GM19372 (cell line): ENCODE results near the gene RIMBP2.

Experiments
- ATAC-seq: cut with Tn5 transposase; IDR thresholded peaks from one replicate; pipeline ENCODE4 v1.9.1; 2021; ENCODE audit warnings: mild to moderate bottlenecking, low read depth, moderate library complexity; ENCODE audit not compliant: unreplicated experiment

The RIMBP2 gene

DNA sequence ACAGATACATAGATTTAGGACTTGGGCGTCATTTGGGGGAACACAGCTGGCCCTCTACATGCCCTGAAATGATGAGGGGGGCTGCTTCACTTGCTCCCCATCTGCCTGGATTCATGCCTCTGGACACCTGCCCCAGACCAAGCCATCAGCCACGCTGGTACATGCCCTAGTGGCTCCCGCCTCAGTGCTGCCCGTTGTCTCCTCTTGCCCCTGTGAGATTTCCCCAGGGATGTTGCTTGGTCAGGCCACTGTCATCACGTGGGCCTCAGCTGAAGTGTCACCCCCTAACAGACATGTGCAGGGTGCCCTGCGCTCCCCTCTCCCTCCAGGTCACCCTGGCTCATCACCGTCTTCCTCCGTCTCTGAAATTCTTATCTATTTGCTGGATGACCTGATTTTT is 220.9 kb downstream of the RIMBP2 start:
- no peak for ATAC-seq

DNA sequence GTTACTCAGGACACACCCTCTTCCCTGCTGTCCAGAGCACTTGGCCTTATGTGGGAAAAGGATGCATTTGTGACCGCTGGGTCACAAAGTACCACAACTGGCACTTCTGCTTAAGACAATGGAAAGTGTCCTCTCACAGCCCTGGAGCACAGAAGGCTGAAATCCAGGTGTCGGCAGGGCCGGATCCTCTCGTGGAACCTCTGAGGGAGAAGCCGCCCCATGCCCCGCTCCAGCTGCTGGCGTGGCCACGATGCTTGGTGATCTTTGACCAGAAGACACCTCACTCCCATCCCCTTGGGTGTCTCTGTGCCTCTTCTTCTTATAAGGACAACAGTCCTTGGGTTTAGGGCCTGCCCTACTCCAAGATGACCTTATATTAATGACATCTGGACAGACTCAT is 221.4 kb downstream of the RIMBP2 start:
- ATAC-seq = no peak

- no peak for ATAC-seq
These were observed 222.1 kb downstream of the RIMBP2 start for GRCh38 chr12:130493951-130494350.

- no peak for ATAC-seq
These were observed 224.4 kb downstream of the RIMBP2 start for GRCh38 chr12:130491421-130492357.

- no peak for ATAC-seq
These were observed 225.4 kb downstream of the RIMBP2 start for GRCh38 chr12:130490674-130491073.

GRCh38 chr12:130489293-130489692 is 226.8 kb downstream of the RIMBP2 start:
- no peak for ATAC-seq

DNA sequence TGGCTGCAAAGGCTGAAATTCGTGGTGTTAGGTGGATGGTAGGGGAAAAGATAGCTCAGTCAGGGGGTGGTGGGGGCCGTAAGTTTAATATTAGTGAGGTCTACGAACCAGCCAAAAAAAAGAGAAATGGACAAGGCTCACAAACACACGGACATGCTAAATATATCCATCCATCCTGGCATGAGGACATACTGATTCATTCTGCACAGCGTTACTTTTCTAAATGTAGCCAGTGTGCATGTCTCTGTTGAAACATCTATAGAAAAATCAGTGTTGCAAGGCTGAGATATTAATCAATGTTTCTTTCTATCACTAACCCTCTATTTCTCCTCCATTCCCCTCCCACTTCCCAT is 227.8 kb downstream of the RIMBP2 start:
- ATAC-seq = no peak

- no peak for ATAC-seq
These were observed 228.3 kb downstream of the RIMBP2 start for GRCh38 chr12:130487636-130488357.

- ATAC-seq = no peak
These were observed 229.1 kb downstream of the RIMBP2 start for GRCh38 chr12:130486891-130487416.

DNA sequence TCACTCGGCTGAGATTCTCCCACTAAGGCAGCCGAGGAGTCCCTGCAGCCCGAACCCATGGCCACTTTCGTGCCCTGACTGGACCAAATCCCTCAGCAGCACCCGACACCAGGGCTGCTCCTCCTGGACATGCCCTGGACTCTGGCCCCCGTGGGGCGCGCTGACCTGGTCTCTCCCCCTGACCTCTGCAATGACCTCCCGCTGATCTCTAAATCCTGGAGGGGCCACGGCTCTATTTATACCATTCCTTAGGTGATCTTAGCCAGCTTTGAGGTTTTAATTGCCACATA is 230.0 kb downstream of the RIMBP2 start:
- ATAC-seq = no peak

DNA sequence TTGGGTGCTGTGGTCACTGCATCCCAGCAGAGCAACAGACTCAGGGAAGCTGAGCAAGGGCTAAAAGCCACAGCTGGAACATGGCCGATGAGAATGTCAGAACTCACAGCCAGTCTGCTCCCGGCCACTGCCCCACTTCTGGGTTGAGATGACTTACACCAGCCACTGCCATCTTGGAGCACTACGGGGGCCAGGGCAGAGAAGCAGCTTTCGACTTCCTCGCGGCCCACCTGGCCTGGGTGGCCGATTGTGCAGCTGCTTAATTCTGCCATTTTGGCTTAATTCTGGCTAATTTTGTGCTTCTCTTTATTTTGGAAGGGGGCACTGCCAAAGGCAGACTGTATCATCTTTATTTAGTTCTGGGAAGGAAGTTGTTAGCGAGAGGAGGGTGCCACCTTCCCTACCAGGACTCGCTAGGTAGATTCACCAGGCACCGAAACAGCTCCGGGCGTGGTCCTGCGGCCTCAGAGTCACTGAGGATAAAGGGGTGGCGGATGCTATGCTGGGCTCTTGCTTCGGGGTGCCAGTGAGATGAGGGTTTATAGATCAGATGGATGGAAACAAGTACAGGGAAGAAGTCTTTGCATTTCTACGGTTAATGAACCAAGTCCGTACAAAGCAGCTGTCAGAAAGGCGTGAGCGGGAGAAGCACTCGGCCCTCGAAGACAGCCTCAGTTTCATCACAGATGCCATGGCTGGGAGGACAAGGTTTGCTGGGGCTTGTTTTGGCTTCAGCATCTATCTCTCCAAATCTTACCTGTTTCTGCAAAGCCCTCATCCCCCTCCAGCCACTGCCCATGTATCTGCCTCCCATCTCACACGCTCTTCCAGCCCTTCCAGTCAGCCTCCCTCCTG is 230.6 kb downstream of the RIMBP2 start:
- ATAC-seq = no peak

DNA sequence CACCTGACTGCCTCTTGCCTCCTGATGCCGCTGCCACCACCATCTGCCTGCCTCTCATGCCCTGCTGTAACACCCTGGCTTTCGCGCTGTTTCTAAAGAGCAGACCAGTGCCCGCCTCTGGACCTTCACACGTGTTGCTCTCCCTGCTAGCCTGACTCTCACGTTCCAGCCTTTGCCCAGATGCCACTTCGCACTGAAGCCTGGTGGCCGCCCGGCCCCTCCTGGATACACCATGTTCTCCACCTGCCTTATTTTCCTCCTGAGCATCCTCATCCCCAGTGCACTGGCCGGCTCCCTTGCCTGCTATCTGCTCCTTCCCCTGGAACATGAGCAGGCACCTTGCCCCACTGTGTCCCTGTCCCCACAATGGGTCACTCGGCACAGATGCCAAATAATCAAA is 231.9 kb downstream of the RIMBP2 start:
- ATAC-seq = no peak

- no peak for ATAC-seq
These were observed 232.4 kb downstream of the RIMBP2 start for GRCh38 chr12:130483616-130484180.

DNA sequence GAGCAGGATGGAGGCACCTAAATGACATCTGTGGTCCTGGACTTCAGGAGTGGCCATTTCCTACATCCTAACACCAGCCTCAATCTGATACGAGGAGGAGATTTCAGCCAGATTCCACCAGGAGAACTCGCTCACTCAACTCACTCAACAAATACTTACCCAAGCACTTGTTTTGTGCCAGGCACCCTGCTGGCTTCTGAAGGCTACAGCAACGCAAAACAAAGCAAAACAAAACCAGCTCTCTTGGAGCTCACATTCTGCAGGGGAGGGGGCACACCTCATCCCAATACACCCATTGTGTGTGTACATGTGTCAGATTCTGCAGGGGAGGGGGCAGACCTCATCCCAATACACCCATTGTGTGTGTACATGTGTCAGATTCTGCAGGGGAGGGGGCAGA is 233.7 kb downstream of the RIMBP2 start:
- ATAC-seq = no peak

- ATAC-seq = no peak
These were observed 234.7 kb downstream of the RIMBP2 start for GRCh38 chr12:130481392-130481879.

DNA sequence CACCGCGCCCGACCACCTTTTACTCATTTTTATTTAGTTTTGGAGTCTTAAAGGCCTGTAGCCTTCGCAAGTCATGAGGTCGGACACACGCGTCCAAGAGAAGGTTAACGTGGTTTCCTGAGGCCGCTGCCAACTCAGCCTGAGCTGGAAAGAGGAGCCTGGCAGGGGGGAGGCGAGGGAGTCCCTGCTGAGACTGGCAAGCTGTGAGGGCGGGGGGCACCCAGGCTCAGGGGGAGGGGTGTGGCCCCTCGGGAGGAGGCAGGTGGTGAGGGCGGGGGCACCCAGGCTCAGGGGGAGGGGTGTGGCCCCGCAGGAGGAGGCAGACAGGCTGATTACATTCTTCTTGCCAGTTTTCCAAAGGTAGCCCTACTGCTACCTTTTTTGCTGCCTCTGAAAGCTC is 235.2 kb downstream of the RIMBP2 start:
- ATAC-seq = no peak

DNA sequence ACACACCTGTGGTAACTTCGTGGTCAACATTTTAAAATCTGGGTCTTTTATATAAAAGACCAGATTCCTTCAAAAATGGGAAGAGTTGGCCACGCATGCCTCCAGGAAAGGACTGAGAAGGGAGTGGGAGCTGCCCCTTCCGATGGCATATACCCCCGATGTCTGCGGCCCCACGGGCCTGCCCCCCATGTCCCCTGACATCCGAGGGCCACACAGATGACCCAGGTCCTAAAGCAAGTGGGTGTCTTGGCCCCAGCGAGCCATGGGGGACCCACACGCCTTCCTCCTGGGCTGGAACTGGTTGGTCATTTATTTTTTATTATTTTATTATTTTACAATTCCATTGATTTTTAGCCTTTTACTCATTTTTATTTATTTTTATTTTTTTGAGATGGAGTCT is 235.9 kb downstream of the RIMBP2 start:
- ATAC-seq = no peak

DNA sequence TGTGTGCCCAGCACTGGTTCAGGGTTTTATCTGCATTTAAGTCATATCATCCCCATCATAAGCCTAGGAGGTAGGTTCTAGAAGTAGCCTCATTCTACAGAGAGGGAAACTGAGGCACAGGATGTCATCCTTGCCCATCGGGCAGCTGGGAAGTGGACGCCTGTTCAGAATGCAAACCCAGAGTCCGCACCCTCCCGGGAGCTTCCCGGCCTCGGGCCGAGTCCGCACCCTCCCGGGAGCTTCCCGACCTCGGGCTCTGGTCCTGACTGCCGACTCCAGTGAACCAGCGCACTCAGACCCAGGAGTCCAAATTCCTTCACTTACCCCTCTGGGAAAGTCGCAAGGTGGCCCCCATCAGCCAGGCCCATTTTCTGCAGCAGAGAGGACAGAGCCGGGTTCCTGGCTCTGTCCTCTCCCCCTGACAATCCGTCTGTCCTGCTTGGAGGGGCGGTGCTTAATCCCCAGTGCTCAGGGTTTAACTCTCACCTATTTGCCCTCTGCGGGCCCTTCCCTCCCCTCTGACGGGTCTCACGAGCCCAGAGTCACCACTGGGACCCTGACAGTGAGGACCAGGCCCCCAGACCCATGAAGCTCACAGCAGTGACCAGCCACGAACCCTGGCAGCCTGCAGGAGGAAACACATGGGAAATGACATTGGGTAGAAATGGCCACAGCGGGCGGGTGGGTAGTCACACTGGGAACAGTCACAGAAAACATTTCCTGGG is 236.5 kb downstream of the RIMBP2 start:
- ATAC-seq = no peak

DNA sequence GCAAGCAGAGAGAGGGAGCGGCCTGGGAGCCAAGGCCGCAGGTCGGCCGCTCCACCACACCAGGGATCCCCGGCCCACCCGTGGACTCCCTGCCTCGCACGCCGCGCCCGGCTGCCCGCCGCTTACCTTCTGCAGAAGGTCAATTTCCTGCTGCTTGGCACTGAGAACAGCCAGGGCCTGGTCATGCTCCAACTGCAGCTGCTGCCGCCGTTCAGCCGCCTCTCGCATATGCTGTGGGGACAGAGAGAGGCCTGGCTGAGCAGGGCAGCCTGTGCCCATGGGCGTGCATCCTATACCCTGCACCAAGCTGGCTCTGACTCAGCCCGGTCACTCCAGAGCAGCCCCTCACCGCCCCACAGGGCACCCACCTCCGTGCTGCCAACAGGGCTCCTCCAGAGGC is 237.3 kb downstream of the RIMBP2 start:
- no peak for ATAC-seq

DNA sequence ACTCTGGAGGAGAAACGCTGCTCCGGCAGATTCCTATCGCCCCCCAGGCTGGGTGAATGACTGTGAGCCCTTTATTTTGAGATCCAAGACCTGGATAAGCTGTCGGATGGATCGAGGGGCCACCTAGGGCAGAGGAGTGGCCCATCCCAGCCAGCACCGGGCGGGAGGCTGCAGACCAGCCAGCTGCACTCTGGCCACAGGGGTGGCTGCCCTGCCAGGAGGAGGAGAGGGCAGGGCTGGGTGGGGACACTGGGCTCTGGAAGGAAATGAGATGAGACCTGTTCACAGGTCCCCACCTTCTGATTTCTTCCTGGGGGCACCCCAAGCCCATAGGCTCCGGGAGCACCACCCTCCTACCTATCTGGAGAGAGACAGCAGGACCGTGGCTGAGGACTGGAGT is 238.4 kb downstream of the RIMBP2 start:
- no peak for ATAC-seq
